GM12891 (cell line): ENCODE results near the gene SAMD5.
"Not testable (repeated sequence)": the region's sequence is repeated elsewhere in the genome, so short reads cannot be mapped to it uniquely, and the experiment has no call there.

Experiments used
- DNase-seq: peaks from one replicate; pipeline ENCODE4 v3.0.0; 2011; ENCODE audit warnings: low spot score; ENCODE audit not compliant: insufficient read length
- FAIRE-seq: peaks from 2 replicates; lab custom pipeline; 2011; peaks lifted over from hg19 to GRCh38; lab: Jason Lieb, UNC
- PAX5 ChIP-seq: IDR thresholded peaks from 2 replicates; pipeline ENCODE4 v1.6.1; 2011; ENCODE audit warnings: low read length, moderate library complexity, mild to moderate bottlenecking; ENCODE audit not compliant: insufficient read depth, severe bottlenecking
- POLR2A ChIP-seq: IDR thresholded peaks from 2 replicates; pipeline ENCODE4 v1.6.1; 2011; ENCODE audit warnings: low read depth, low read length, control low read depth
- POLR2AphosphoS5 ChIP-seq: IDR thresholded peaks from 2 replicates; pipeline ENCODE4 v1.6.1; 2011; ENCODE audit warnings: low read depth, low read length, control low read depth
- POU2F2 ChIP-seq: IDR thresholded peaks from 2 replicates; pipeline ENCODE4 v1.6.1; 2011; ENCODE audit warnings: low read depth, mild to moderate bottlenecking, control low read depth, low read length, moderate library complexity
- SPI1 ChIP-seq: IDR thresholded peaks from 2 replicates; pipeline ENCODE4 v1.6.1; 2011; ENCODE audit warnings: low read depth, low read length, control low read depth
- TAF1 ChIP-seq: IDR thresholded peaks from 2 replicates; pipeline ENCODE4 v1.6.1; 2011; ENCODE audit warnings: low read depth, low read length, control low read depth

Gene SAMD5

GRCh38 chr6:147525519-147526209 lies 17.2 kb downstream of the SAMD5 start:
- no peak for FAIRE-seq
- DNase-seq = no peak
- TF ChIP-seq TAF1 = no peak
- TF ChIP-seq POLR2A = no peak
- TF ChIP-seq POLR2AphosphoS5 = no peak
- TF ChIP-seq PAX5 = no peak
- TF ChIP-seq POU2F2 = no peak
- no peak for TF ChIP-seq SPI1

GRCh38 chr6:147527197-147527596 lies 18.7 kb downstream of the SAMD5 start:
- FAIRE-seq (no peak), DNase-seq (no peak)
- TF ChIP-seq PAX5 = no peak
- no peak for TF ChIP-seq TAF1
- no peak for TF ChIP-seq POLR2AphosphoS5
- no peak for TF ChIP-seq SPI1

GRCh38 chr6:147528511-147529145 lies 20.1 kb downstream of the SAMD5 start:
- no peak for TF ChIP-seq TAF1
- TF ChIP-seq SPI1 = no peak
- TF ChIP-seq POLR2AphosphoS5 = no peak
- TF ChIP-seq PAX5 = no peak
- DNase-seq = no peak
- FAIRE-seq = no peak

- TF ChIP-seq PAX5 (no peak), POLR2A (no peak)
- FAIRE-seq (no peak), DNase-seq (no peak)
Observed at GRCh38 chr6:147530132-147531060, 21.9 kb downstream of the SAMD5 start.

- DNase-seq = no peak
- no peak for TF ChIP-seq POLR2AphosphoS5
- no peak for TF ChIP-seq POU2F2
- no peak for TF ChIP-seq SPI1
- no peak for TF ChIP-seq TAF1
- TF ChIP-seq PAX5 = no peak
- TF ChIP-seq POLR2A = no peak
- FAIRE-seq = no peak
Observed at GRCh38 chr6:147531321-147531720, 22.8 kb downstream of the SAMD5 start.

GRCh38 chr6:147534116-147534860 lies 25.8 kb downstream of the SAMD5 start:
- no peak for TF ChIP-seq PAX5
- no peak for TF ChIP-seq TAF1
- TF ChIP-seq SPI1 = no peak
- TF ChIP-seq POLR2AphosphoS5 = no peak
- TF ChIP-seq POLR2A = no peak
- TF ChIP-seq POU2F2 = no peak
- FAIRE-seq (no peak), DNase-seq (no peak)

- no peak for FAIRE-seq
- no peak for DNase-seq
- TF ChIP-seq POLR2A (no peak), POLR2AphosphoS5 (no peak), SPI1 (no peak), PAX5 (no peak), POU2F2 (no peak), TAF1 (no peak)
Observed at GRCh38 chr6:147538821-147539220, 30.3 kb downstream of the SAMD5 start.

GRCh38 chr6:147540075-147540474 lies 31.6 kb downstream of the SAMD5 start:
- no peak for FAIRE-seq
- no peak for DNase-seq
- TF ChIP-seq POLR2A (no peak), PAX5 (no peak), SPI1 (no peak), POU2F2 (no peak), TAF1 (no peak), POLR2AphosphoS5 (no peak)

GRCh38 chr6:147542436-147542835 lies 33.9 kb downstream of the SAMD5 start:
- DNase-seq, FAIRE-seq: not testable (repeated sequence)
